Stimulated activated CD8-positive, alpha-beta memory T cell treated with anti-CD3 and anti-CD28 coated beads, Interleukin-15, amount 100 ng/mL, for 4 hours (primary cell): ENCODE measurements around the gene PALD1.
"Not testable (repeated sequence)": the region's sequence is repeated elsewhere in the genome, so short reads cannot be mapped to it uniquely, and the experiment has no call there.

ENCODE experiments used
- DNase-seq, 2 donors: peaks; one replicate each; pipeline ENCODE4 v3.0.0-alpha.2; 2020; ENCODE audit warnings: low read depth in 2 of 2

Gene PALD1

DNA sequence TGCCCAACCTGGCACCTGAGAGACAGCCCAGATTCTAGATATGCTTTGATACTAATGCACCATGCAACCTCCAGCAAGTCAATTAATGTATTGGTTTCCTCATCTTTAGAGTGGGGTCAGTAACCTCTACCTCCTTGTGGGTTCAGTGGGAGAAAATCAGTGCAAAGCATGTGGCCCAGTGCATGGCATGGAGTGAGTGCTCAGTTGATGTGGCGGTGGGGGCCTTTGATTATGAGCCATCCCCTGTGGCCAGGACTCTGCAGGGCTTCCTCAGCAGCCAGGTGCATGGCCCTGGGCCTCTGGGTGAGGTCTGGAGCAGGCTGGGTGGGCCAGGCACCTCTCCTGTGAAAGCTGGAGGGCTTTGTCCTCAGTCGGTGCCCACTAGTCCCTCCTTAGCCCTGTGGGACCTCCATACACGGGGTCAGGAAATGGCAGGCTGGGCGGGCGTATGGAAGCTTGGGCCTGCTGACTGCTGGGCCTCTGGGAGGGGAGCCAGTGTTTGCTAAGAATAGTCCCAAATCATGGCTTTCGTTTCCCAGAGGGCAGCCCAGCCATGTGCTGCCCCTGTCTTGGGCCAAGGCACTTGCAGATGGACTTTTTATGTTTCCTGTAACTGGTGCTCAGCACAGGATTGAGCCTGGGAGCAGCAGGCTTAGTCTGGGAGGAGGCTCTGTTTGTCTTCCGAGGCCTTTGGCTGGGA, 3.4 kb downstream of the PALD1 start:
- DNase-seq = no peak

DNA sequence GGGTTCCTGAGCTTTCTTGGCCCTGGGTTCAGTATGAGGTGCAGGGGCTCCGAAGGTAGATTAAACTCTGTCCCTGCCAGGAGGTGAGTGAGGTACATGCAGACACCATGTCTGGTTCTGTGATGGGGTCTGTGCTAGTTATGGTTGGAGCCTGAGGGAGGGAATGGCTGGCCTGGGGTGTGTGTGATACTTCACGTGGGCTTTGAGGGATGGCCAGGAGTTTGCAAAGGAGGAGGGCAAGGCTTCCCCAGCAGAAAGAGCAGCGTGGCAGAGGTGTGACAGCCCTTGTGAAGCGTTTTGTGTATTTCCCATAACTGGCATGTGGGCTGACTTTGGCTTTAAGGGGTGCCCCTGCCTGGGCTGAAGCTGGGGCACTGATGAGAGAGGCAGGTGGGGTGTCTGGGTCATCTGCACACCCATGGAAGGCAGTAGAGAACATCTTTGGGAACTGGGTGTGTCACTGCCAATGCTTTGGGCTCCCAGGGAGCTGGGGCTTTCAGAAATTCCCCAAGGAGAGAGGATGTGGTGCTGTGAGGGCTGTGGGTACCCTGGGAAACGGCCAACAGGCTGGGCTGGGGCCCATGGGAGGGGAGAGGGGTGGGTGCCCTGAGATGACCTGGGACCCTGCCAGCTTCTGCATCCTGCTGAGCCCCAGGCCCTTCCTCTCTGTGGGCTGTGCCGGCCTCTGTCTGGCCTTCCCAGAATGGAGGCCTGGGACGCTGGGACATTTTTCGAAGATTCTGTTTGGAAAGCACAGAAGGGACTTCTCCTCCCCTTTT, 4.6 kb downstream of the PALD1 start:
- DNase-seq = no peak

DNA sequence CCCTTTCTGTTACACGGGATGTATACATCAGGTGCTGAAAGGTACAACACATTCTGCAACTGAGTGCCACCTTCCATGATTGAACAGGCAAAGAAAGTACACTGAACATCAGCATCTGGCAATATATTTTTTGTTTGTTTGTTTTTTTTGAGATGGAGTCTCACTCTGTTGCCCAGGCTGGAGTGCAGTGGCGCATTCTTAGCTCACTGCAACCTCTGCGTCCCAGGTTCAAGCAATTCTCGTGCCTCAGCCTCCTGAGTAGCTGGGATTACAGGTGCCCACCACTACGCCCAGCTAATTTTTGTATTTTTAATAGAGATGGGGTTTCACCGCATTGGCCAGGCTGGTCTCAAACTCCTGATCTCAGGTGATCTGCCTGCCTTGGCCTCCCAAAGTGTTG, 5.3 kb downstream of the PALD1 start:
- not testable (repeated sequence) for DNase-seq

DNA sequence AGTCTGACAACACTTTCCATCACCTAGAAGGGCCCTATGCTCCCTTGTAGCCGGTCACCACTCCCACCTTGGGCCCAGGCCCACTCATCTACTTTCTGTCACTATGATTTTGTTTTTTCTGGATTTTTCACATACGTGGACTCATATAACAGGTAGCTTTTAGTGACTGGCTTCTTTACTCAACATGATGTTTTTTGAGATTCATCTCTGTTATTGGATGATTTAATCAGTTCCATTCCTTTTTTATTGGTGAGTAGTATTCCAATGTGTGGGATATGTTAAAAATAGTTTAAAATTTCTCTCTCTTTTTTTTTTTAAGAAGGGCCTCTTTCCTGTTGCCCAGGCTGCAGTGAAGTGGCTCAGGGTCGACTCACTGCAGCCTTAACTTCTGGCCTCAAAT, 9.3 kb downstream of the PALD1 start:
- DNase-seq = no peak

DNA sequence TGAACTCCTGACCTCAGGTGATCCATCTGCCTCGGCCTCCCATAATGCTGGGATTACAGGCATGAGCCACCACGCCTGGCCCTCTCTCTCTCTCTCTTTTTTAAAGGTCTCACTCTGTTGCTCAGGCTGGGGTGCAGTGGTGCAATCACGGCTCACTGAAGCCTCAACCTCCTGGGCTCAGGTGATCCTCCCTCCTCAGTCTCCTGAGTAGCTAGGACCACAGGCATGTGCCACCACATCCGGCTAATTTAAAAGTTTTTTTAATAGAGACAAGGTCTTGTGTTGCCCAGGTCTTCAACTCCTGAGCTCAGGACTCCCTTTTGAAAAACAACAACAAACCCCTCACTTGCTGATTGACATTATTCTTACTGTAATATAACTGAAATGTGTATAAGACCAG, 11.6 kb downstream of the PALD1 start:
- no peak for DNase-seq

DNA sequence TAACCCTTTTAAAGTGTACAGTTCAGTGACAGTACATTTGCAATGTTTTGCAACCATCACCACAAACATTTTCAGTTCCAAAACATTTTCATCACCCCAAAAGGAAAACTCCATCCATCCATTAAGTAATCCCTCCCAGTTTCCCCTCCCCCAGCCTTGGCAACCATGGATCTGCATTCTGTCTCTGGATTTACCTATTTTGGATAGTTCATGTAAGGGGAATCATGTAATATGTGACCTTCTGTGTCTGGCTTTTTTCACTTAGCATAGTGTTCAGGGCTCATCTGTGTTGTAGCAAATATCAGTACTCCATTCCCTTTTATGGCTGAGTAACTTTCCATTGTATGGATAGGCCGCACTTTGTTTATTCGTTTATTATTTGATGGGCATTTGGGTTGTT, 13.0 kb downstream of the PALD1 start:
- no peak for DNase-seq

DNA sequence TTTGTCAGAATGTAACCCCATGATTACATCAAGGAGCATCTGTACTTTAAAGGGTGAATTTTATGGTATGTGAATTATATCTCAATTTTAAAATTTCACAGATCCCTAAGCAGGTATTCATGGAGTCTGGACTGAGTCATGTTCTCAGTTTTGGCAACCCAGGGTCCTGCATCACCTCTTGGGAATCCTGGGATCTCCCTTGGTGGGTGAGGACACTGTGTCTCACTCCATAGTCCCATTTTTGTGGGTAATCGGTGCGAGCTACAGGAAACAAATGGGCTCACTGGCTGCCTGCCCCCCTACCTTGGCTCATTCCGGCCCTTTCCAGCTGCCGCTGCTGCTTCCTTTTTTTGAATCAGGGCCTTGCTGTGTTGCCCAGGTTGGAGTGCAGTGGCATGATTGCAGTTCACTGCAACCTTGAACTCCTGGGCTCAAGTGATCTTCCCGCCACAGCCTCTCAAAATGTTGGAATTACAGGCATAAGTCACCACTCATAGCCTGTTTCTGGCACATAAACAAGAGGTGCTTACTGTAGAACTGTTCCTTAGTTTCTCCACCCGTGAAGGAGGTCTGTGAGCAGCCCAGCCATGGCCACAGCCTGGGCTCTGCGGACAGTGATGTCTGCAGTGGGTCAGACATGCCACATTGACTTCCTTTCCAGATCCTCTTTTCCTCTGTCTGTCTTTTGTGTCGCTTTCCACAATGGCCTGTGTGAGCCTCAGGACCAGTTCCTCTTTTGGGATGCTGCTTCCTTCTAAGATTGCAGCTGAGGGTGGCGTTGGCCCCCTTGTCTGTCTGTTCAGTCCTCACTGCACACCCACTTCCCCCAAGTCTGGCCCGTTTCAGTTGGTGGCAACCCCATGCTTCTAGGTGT, 14.5 kb downstream of the PALD1 start:
- DNase-seq = no peak

DNA sequence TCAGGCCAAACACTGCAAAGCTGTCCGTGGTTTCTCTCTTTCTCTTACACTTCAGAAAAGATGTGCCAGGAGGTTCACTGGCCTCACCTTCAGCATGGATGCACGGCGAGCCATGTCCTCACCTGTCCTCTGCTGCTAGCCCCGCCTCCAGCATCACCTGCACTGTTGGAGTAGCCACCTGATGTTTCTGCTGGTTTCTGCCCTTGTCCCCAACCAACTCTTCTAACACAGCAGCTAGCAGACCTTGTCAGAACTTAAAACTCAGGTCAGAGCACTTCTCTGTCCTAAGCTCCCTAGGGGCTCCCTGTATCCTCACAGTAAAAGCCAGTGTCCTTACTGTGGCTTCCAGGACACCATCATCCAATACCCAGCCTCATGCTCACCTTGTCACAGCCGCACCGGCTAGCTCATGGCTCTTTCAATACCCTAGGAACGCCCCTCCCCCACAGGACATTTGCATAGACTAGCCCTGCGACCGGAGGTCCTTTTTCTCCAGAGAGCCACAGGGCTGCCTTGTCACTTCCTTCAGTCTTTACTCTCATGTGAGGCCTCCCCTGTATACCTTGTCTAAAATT, 15.2 kb downstream of the PALD1 start:
- DNase-seq = no peak

DNA sequence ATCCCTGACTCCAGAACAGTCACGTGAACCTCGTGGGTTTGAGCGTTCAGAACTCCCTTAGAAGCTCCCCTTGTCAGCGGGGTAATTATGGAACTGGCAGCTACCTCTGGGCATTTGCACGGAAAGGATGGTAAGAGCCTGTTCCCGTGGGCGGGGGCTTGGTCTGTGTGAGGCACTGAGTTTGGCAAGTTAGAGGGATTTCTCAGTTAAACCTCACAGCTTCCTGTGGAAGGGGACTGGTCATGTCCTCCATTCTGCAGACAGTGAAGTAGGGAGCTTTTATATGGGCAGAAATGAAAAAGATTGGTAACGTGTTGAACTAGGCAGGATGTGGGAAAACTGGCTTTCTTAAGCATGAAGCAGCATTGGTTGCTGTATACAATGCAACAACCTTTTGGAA, 16.0 kb downstream of the PALD1 start:
- DNase-seq = no peak

DNA sequence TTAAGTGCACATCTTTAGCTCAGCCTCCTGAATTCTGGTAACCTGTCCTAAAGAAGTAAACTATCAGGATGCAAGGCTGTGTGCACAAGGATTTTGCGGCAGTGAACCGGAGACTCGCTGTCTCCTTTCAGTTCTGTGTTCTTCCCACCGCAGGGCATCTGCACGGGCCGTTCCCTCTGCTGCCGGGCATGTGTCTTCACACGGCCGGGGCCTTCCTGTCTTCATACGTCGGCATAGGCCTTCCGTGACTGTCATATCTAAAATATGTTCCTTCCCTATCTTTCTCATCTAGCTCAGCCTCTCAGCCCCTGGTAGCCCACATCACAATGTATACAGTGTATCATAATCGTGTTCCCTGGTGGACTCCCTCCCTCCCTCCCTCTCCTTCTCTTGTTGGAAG, 16.4 kb downstream of the PALD1 start:
- DNase-seq = no peak

DNA sequence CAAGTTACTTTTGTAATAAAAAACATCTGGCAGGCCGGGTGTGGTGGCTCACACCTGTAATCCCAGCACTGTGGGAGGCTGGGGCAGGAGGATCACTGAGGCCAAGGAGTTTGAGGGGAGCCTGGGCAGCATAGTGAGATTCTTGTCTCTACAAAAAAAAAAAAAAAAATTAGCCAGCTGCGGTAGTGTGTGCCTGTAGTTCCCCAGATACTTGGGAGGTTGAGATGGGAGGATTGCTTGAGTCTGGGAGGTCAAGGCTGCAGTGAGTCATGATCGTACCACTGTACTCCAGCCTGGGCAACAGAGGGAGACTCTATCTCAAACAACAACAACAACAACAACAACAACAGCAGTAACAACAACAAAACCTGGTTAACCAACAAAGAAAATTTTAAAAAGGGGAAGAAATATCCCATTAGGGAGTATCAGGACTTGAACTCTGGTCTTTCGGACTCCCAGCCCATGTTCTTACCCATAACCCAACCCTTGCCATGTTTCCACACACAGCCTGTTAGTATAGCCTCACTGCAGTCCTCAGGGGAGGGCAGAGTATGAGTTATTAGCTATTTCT, 17.2 kb downstream of the PALD1 start:
- DNase-seq = no peak

DNA sequence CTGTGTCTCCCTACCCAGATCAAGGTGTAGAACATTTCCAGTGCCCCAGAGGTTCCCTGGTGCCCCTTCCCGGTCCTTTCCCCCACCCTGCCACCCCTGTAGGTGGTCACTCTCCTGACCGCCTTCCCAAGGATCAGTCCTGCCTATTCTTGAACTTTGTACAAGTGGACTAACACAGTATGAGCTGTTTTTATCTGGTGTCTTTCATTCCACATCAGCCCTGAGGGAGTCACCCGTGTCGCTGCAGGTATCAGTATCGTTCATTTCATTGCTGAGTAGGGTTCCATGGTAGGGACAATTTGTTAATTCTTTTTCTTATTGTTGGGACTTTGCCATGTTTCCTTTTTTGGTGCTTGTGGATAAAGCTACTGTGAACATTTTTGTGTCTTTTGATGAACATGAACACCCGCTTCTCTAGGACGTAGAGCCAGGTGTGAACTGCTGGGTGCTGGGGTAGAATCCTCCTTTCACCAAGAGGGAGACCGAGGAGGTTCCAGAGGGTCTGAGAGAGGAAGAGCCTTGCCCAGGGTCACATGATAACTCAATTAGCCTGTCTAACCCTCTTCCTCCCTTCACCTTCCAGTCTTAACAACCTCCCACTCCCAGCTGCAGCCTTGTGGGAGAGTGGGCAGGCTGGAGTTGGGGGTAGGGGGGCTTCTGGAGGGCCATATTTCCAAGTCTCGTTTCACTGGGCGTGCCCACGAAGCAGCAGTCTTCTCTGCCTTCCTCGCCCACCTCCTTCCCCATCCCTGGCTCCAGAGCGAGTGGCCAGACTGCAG, 18.0 kb downstream of the PALD1 start:
- DNase-seq = no peak

DNA sequence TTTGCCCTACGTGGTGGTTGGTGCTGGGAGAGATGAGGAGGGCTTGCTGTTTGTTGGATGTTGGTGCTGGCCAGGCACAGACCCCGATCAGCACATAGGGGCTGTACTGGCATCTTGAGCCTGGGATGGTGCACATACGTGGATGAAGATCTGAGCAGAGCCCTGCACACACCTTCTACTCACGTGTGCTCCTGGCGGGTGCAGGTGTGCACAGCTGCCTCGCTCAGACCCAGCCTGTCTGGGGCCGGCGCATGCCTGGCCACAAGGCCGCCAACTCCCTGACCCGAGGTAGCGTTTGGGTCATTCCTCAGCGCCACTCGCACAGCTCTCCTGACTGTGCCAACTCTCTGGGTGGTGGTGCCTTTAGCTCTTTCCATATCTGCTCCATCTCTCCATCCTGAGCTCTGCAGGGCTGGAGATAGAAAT, 18.6 kb downstream of the PALD1 start:
- no peak for DNase-seq

DNA sequence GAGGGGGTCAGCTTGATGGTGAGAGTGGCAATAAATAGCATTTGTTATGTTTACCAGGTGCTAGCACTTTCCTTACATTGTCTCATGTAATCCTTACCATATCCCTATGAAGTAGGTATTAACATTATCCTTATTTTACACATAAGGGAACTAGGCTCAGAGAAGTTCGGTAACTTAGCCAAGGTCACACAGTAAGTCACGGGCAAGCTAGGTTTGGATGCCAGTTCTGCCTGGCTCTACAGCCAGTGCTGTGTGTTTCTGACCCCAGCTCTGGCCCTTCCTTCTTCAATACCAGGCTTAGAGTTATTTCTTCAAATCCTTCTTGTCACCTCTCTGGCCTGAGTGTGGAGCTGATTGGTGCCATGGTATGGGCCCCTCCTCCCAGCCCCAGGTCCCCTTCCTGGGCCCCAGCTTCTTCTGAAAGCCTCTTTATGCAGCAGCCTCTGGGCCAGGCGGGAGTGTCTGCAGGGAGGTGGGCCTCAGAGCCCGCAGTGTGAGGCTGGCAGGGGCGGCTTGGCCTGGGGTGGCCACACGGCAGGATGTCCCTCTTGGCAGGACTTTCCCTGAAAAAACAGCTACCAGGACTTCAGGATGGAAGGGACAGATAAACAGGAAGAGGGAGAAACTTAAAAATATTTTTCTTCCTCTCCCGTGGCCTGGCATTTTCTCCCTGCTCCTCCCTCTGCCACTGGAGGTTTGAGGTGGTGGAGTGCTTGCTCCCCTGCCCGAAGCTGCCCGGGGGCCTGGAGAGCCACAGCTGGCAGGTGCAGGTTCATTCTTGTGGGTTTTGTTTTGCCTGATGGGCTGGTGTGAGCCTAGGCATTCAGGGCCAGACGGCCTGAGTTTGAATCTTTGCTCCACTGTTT, 20.6 kb downstream of the PALD1 start:
- DNase-seq = no peak

DNA sequence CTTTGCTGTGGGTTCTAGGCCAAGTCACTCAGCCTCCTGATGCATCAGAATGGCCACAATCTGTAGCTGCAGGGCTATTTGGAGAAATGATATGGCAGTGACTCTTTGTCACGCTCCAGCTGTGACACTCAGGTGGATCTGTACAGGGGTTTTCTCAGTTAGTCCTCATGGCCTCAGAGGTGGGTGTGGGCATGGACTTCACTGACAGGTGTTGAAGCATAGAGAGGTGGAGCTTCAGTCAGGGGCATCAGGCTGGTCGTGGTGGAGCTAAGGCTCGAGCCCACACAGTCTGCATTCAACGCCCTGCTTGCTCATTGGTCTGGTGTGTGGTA, 21.2 kb downstream of the PALD1 start:
- no peak for DNase-seq

DNA sequence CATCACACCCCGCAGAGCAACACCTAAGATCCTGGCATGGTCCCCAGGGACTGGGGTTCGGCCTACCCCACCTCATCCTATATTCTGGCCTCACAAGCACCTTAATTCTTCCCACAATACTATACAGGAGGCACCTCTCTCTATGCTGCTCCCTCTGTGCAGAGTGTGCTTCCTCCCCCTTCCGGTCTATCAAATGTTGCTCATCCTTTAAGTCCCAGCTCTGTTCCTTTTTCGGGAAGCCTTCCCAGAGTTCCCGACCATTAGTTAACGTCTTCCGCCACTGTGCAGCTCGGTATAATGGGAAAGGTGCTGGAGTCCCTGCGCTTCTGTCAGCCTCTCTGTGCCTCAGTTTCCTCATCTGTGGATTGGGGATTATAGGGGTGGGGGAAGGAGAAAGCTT, 21.8 kb downstream of the PALD1 start:
- DNase-seq = no peak

DNA sequence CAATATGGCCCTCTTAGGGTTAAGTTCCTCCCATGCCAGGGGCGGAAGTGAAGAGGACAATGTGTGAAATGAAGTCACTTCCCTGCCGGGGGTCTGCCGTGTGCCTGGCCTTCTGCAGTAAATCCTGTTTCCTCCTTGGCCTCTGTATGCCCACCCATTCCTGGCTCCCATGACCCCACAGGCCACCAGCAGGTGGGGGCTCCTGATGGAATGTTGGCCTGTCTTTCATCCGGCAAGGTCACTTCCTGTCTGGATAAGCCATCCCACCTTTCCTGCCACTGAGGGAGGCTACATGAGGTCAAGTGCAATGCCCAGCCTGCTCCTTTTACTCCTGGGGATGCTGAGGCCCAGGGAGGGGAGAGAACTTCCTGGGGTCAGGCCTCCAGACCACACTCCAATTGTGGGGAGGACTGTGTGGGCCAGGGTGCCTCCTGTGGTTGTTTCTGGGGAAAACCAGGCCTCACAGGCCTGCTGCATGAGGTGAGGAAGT, 22.3 kb downstream of the PALD1 start:
- DNase-seq = no peak

DNA sequence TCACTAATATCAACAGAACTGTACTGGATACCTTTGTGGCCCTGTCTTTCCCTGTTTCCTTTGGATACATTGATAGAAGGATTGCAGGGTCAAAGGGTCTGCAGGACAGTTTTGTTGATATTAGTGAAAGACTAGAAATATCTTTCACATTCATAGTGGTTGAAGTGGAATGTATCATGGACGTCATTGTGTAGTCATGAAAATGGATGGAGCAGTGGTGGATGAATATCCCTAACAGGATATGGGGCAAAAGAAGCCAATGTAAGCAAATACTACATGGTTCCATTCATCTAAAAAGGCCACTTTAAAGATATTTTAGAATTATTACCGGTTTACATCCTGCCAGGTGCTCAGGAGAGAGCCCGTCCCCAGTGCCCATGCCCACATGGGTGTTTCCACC, 23.8 kb downstream of the PALD1 start:
- no peak for DNase-seq

DNA sequence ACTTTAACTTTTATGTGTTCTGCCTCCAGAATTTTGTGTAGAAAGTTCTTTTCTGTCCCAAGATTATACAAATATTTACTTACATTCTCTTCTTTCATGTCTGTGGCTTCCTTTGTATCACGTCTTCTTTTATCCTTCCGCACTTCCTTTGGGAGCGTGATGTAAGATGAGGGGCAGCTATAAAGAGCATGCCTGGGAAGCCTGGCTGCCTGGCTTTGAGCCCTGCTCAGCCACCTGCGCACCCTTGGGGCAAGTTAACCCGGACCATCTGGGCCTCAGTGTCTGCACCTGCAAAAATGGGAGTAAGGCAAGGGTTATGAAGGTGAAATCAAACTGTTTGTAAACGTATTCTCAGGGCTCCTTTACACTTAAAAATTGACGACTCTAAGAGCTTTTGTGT, 25.2 kb downstream of the PALD1 start:
- no peak for DNase-seq
